Posterior vena cava (tissue), 2 donors: ENCODE results near the gene TCF15. TPM values are rescaled to one million over a fixed set of nuclear protein-coding genes. Genes with fewer than 3 reads are reported as not detected.
"Not testable (repeated sequence)": the region's sequence is repeated elsewhere in the genome, so short reads cannot be mapped to it uniquely, and the experiment has no call there.

Source experiments
- DNase-seq: peaks from one replicate; pipeline ENCODE4 v3.0.0-alpha.2; 2020; ENCODE audit warnings: low spot score
- intact Hi-C, 2 donors: fragments of 100-400 bp; cut with DNase I; formaldehyde crosslinking; loops; one replicate each; pipeline versions ENCODE4 v1.14.1 to v1.14.2; 2022 to 2023
- total RNA-seq, 2 donors: library from RNA; stranded (reverse); fragmentation: NEBNext Ultra II Directional; extraction: Animal tissue kit (Norgen Biotek cat#: 25700); gene quantifications; one replicate each; pipeline ENCODE4 v1.2.1, GENCODE V29; 2021
- donor health status: DM: yes; HTN: yes; CAD: no.
- donor health status: DM: yes; HTN: yes; CAD: no.

TCF15 gene
- total RNA-seq, 2 donors from 2014 or later = 2.2 to 2.5 TPM

DNA sequence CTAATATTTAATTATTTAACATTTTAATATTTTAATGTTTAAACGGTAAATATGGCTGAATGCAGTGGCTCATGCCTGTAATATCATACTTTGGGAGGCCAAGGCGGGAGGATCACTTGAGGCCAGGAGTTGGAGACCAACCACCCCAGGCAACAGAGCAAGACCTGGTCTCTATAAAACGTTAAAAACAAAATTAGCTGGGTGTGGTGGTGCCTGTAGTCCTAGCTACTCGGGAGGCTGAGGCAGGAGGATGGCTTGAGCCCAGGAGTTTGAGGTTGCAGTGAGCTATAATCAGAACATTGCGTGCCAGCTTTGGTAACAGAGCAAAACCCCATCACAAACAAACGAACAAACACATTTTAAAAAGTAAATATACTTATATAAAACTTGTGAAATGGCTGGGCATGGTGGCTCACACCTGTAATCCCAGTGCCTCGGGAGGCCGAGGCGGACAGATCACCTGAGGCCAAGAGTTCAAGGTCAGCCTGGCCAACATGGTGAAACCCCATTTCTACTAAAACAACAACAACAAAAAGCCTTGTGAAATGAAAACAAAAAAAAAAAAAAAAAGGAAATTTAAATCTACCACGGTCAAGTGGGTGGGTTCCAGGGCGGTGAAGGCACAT lies 34.7 kb upstream of the TCF15 start:
- DNase-seq = no peak
- intact Hi-C loops = no loop called here

GRCh38 chr20:642398-643174 lies 32.5 kb upstream of the TCF15 start:
- DNase-seq = no peak
- intact Hi-C loops = no loop called here

DNA sequence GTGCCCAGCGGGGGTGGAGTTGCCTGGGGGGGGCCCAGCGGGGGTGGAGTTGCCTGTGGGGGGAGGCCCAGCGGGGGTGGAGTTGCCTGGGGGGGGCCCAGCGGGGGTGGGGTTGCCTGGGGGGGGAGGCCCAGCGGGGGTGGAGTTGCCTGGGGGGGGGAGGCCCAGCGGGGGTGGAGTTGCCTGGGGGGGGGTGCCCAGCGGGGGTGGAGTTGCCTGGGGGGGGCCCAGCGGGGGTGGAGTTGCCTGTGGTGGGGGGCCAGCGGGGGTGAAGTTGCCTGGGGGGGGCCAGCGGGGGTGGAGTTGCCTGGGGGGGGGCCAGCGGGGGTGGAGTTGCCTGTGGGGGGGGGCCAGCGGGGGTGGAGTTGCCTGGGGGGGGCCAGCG lies 31.9 kb upstream of the TCF15 start:
- intact Hi-C loops, DNase-seq: not testable (repeated sequence)

DNA sequence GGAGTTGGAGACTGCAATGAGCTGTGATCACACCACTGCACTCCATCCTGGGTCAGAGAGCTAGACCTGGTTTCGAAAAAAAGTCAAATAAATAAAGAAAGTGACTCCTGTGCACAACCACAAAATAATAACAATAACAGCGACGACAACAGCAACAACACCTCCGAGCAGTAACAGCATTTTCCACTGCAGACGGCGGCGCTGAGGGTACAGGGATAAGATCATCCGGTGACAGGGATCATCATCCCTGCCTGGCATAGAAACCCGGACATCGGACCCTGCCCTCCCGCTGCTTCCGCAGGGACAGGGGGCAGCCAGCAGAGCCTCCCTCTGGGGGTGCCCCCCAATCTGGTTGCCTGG lies 31.4 kb upstream of the TCF15 start:
- intact Hi-C loops = no loop called here
- DNase-seq = no peak

- intact Hi-C loops = no loop called here
- no peak for DNase-seq
Observed at GRCh38 chr20:640674-641515, 30.8 kb upstream of the TCF15 start.

DNA sequence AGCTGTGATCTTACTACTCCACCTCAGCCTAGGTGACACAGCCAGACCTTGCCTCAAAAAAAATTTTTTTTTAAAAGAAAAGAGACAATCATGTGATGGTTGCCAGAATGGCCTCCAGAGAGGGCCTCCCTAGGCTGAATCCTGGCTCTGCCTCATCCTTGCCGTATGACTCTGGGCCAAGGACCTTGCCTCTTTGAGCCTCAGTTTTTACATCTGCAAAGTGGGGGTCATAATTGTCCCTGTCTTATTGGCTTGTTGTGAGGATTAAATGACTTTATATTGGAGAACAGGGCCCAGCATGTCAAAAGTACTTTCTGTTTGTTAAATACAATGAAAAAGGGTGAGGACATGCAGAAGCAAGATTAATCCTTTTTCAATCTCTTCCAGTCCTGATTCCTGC lies 28.5 kb upstream of the TCF15 start:
- intact Hi-C loops = no loop called here

GRCh38 chr20:637559-637958 lies 27.4 kb upstream of the TCF15 start:
- intact Hi-C loops = no loop called here
- no peak for DNase-seq

More for the DNA sequence above, 28.5 kb upstream of the TCF15 start:
- DNase-seq = no peak

DNA sequence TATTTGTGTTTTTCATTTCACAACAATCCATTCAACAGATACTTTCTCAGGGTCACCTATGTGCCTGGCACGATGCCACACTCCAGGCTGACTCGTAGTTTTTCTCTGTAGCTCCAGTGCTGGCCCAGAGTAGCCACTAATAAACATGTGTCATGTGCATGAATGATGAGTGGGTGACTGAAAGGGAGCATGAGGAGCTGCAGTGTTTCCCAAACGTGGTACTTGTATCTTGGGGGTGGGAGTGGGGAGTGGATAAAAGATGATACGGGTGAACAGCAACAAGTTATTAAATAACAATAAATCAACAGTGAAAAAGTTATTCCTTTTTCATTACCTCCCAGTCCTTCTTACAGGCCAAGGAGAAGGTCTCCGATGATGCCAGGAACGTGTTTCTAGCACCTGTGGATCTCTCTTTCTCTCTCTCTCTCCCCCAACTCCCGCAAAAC lies 25.8 kb upstream of the TCF15 start:
- DNase-seq = no peak
- intact Hi-C loops = no loop called here

DNA sequence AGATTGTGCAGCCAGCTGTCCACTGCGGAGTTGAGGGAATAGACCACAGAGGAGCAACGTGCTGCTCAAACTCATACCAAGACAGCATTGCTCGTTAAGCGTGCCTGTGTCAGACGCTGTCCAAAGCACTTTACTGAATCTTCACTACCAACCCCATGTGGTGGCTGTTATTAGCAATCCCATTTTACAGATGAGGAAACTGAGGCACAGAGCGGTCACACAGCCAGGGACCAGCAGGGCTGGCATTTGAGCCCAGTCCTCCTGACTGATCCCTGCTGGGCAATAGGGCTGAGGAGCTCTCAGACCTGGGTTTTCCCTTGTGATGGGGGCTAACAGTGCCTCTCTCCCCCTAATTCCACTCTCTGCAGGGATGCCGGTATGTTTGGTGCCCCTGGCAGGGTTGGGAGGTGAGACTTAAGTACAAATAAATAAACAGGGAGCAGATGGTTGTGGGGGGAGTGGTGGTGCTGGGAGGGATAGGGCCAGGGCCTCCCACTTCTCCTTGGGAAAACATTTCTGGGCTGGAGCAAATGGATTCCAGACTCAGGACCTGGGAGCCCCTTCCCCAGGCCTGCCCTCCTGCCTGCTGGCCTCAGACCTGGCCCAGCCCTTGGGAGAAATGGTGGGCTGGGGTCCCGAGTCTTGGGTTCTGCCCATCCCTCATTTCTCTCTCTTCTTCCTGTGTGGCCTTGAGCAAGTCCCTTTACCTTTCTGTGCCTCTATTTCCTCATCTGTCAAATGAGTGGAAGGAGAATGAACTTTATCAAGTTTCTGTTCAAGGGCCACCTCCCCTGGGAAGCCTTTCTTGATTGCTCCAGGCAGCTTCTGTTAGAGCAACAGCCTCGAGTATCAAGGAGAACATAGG lies 25.2 kb upstream of the TCF15 start:
- intact Hi-C loops = no loop called here
- DNase-seq = no peak

- DNase-seq = no peak
- intact Hi-C loops = no loop called here
Observed at GRCh38 chr20:634148-634925, 24.2 kb upstream of the TCF15 start.

- no peak for DNase-seq
- intact Hi-C loops = no loop called here
Observed at GRCh38 chr20:631101-631500, 21.0 kb upstream of the TCF15 start.

DNA sequence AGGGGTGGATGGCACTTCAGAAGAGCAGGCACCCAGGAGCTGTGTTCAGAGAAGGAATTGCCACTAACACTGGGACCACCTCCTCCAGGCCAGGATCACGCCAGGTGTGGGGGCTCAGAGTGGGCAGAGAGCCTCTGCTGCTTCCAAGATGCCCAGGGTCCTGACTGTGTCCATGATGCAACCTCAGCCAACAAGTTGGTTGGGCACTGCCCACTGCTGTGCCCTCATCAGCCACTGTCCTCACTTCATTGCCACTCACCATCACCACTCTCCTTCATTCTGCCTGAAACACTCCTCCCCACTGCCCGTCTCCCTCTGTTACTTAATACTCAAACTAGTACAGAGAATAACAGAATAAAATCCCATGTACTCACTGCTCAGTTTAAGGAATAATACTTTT lies 16.5 kb upstream of the TCF15 start:
- no peak for DNase-seq
- intact Hi-C loops = no loop called here

GRCh38 chr20:625360-625932 lies 15.3 kb upstream of the TCF15 start:
- no peak for DNase-seq
- intact Hi-C loops = no loop called here

DNA sequence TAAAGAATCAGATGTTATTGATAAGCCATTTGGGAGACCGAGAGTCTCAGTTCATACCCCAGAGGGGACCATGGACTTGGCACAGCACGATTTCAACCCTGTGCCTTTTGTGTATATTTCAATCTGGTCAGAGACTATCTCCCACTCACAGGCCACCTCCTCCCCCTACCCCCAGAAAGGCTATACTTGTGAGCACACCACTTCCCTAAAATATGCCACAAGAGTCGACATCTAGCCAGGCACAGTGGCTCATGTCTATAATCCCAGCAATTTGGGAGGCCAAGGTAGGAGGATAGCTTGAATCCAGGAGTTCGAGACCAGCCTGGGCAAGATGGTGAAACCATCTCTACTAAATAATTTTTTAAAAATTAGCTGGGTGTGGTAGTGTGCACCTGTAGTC lies 13.6 kb upstream of the TCF15 start:
- intact Hi-C loops = no loop called here
- DNase-seq = no peak

- no peak for DNase-seq
- intact Hi-C loops = no loop called here
Observed at GRCh38 chr20:623021-623420, 12.9 kb upstream of the TCF15 start.

DNA sequence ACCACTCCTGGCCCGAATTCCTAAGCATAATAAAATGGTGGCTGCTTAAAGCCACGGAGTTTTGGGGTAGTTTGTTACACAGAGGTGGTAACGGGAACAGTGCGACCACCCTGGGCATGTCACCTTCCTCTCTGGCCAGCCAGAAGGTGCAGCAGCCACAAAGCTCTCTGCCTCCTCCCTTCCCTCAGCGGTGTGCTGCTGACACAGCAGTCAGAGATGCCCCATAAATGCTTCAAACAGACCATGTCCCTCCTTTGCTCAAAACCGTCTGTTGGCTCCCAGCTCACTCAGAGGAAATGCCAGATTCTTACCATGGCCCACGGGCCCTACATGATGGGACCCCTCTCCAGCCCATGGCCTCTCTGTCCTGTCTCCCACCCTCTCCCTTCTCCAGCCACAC lies 12.1 kb upstream of the TCF15 start:
- DNase-seq = no peak
- intact Hi-C loops = no loop called here

- intact Hi-C loops = no loop called here
- DNase-seq = no peak
Observed at GRCh38 chr20:621125-621756, 11.1 kb upstream of the TCF15 start.

- DNase-seq = no peak
- intact Hi-C loops = no loop called here
Observed at GRCh38 chr20:620246-620645, 10.1 kb upstream of the TCF15 start.
